Stimulated activated CD8-positive, alpha-beta memory T cell treated with anti-CD3 and anti-CD28 coated beads, Interleukin-12 subunit alpha, Interleukin-12 subunit beta, amount 100 ng/mL, for 24 hours (primary cell): ENCODE measurements around the gene CDC73.
"Not testable (repeated sequence)": the region's sequence is repeated elsewhere in the genome, so short reads cannot be mapped to it uniquely, and the experiment has no call there.

ENCODE experiments used
- DNase-seq: peaks from one replicate; pipeline ENCODE4 v3.0.0-alpha.2; 2020; ENCODE audit errors: extremely low read depth

Gene CDC73

DNA sequence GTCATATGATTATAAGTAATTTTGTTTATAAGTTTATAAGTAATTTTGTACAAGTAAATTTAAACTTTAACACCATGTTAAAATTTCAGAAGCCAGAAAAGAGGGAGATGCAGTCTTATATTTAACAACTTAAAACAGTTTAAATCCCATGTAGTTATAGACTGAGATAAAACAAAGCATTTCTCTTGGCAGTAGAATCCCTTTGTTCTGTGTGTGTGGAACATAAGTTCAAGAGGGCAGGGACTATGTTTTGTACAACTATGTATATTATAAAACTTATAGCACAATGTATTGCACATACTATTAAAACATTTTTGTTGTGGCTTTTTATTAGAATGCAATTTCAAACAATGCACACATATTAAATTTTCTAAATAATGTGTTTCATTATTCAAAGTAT lies 109.3 kb downstream of the CDC73 start:
- DNase-seq: not testable (repeated sequence)

DNA sequence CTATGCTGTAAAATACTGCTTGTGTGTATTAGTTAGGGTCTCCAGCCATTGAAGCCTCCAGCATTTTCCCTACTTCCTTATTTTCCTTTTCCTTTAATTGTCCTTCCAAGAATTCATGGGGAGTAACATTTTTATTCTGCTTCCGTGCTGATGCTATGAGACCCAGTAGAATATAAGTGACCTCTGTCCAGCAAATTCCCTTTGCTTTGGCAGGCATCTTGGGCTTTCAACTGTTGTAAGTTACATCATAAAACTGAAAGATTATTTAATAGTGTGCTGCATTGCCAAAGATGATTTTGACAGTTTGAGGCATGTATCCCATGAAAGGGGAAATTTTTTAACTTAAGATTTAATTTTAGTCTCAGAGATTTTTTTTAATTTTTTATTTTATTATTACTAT lies 112.7 kb downstream of the CDC73 start:
- no peak for DNase-seq

DNA sequence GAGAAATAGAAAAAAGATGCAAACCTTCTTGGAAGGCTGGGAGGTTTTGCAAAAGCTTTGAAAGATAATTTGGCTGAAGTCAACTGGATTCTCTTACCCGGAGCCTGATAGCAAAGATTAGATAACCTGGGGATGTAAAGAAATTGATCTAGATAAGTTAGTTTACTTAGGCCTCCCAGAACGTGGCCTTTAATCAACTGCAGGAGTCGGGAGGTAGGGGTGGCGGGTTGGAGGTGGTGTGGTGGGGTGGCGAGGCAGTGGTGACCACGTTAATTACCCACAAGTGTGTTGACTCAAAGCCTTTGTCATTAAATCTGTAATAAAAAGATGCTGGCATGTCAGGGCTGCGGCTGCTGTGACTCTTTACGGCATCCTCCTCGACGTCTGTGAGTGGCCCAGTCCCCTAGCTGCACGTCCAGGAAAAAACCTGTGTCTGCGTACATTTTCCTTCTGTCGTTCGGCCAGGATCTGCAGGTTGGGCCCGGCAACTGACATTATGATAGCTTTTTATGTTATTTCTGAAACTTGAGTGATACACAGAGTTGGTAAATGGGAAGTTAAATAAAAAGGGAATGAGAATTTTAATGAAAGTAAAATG lies 115.6 kb downstream of the CDC73 start:
- no peak for DNase-seq

- no peak for DNase-seq
Observed at GRCh38 chr1:193240609-193241008, 118.8 kb downstream of the CDC73 start.

- DNase-seq: no peak
Observed at GRCh38 chr1:193241132-193241827, 119.4 kb downstream of the CDC73 start.

- no peak for DNase-seq
Observed at GRCh38 chr1:193242000-193242399, 120.2 kb downstream of the CDC73 start.

GRCh38 chr1:193249187-193249586 lies 127.4 kb downstream of the CDC73 start:
- DNase-seq: no peak

- no peak for DNase-seq
Observed at GRCh38 chr1:193251950-193252349, 130.1 kb downstream of the CDC73 start.

DNA sequence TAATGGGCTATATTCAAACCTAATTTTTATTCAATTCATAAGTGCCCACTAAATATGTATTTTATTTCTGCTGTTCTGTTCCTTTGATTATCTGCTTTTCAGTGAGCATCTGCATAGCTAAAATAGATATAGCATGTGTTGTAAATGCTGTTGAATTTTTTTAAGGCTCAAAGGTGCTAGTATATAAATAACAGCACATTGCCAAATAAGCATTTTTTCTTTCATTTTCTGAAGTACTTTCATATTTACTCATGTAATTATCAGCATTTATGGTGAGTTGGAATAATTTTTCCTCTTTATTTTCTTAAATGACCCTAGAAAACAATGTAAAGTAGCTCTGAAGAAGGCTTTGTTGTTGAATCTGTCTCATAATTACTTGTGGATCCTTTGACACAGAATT lies 134.2 kb downstream of the CDC73 start:
- DNase-seq: no peak

DNA sequence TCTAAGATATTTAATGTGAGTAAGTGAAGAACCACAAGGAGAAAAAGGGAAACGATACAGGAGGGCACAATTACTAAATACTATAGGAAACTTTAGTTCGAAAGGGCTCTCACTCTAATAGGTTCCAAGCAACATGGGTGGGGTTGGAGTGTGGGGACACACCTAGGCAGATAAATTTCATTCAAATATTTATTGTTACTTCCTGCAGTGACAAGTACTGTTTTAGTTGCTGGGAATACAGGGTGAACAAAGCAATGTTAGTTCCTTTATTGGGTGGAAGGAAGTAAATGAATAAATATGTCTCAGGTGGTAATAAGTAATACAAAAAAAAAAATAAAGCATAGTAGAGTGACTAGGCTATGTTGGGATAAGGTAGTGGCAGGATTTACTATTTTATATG lies 137.8 kb downstream of the CDC73 start:
- no peak for DNase-seq

DNA sequence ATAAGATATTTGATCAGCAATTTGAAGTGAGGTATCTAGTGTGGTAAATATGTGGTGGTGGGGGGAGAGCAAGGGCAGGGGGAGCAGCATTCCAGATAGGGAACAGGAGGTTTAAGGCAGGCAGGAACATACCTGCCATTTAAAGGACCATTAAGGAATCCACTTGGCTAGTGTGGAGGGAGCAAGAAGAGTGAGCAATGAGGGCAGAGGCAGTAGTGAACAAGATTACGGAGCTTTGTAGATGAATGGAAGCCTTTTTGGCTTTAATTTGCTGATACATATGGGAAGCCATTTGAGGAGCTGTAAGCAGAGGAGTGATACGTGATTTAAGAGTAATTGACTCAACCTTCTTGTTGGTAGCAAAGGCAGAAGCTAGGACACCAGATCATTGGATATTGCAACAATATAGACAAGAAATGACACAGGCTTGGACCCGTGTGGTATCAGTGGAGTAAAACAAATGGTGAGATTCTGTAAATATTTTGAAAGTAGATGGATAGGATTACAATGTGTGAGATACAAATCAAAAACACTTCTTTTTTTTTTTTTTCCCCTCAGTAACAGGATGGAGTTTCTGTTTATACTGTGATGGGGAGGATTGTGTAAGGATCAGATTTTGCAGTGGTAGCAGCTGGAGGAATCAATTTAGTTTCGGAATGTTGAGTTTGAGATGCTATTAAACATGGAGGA lies 138.4 kb downstream of the CDC73 start:
- no peak for DNase-seq

DNA sequence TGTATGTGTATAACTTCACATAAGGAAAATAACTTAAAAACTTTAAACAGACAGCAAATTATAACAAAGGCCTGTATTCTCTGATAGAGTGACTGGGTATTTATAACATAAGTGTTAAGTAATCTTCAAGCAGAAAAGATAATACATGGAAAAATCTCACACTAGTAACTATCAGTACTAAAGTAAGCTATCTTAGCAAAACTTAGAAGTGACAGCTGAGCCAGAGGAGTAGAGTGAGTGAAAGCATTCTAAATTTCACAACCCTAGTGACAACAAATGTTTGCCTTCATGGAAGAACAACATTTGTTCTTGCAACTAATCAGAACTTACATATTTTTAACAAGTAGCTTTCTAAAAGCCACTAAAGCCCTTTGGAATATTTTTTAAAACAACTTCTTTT lies 139.1 kb downstream of the CDC73 start:
- DNase-seq: no peak

DNA sequence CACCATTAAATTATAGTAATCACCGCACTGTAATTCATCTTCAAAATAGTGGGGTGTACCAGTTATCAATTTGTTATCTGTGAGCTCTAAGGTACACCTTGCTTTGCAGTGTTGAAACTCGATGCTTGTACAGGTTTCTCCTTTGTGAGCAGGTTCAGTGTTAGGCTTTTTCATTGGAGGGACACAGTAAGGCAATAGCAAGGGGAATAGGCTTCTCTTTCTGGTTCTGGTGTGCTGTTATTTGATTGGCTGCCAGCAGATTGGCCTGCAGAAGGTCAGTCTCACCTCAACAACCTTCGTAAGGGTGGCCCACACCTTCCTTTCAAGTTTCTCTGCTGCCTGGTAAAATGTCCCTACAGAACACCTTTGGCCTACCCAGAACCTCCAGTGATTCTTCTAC lies 140.8 kb downstream of the CDC73 start:
- DNase-seq: no peak

DNA sequence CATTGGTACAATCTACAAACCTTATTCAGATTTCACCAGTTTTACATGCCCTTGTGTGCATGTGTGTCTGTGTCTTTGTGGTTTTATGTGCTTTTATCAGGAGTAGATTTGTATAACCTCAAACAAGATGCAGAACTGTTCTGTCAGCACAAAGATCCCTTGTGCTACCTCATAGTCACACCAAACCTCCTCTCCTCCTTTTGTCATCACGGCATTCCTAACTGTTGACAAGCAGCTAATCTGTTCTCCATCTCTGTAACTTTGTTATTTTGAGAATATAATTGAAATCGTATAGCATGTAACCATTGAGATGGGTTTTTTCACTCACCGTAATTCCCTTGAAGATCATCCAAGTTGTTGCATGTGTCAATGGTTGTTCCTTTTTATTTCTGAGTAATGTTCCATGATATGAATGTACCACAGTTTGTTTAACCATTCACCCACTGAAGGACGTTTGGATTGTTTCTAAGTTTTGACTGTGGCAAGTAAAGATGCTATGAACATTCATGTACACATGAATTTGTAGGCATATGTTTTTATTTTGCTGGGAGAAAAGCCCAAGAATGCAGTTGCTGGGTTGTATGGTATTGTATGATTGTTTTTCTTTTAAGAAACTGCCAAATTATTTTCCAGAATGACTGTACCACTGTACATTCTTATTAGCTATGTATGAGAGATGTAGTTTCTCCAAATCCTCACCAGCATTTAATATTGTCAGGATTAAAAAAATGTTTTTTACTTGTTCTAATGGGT lies 142.7 kb downstream of the CDC73 start:
- DNase-seq: no peak

DNA sequence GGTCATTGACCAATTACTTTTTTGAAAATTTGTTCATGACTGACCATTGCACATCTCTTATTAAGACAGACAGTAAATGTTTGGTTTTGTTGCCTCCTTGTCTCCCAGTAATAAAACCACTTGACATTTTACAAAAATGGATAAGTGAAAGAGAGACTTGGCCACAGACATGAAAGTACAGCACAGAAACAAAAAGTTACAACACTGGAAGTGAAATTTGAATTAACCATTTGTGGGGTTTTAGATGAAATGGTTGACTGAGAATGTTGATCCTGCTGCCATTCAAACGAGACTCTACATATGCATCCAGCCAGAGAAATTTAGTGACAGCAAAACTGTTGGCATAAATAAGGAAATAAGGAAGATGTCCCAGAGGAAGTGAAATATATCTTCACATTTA lies 143.9 kb downstream of the CDC73 start:
- no peak for DNase-seq

GRCh38 chr1:193266794-193267193 lies 145.0 kb downstream of the CDC73 start:
- DNase-seq: not testable (repeated sequence)

- no peak for DNase-seq
Observed at GRCh38 chr1:193270996-193271395, 149.2 kb downstream of the CDC73 start.

DNA sequence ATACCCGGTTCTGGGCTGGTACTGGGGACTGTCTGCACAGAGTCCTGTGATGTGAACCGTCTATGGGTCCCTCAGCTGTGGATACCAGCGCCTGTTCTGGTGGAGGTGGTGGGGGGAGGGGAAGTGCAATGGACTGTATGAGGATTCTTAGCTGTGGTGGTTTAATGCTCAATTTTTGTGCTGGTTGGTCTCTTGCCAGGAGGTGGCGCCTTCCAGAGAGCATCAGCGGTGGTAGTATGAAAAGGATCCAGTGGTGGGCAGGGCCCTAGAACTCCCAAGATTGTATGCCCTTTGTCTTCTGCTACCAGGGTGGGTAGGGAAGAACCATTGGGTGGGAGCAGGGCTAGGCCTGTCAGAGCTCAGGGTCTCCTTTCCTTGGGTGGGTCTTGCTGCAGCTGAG lies 153.9 kb downstream of the CDC73 start:
- DNase-seq: no peak

GRCh38 chr1:193278968-193279367 lies 157.1 kb downstream of the CDC73 start:
- DNase-seq: no peak

DNA sequence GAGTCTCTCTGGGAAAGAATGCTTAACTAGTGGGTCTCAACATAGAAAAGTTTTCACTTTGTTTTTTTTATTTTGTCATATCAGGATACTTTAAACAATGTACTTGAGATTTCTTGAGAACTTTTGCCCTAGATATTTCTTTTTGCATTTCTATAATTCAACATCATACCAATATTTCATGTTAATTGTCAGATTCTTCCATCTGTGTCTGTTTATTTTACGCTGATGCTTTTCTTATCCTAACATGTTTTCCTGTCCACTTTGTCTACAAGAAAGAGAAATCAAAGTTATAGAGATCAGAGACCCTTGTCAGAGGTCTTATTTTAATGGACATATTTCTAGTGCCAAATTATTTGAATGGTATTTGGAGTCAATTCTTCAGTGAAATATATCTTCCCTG lies 160.1 kb downstream of the CDC73 start:
- no peak for DNase-seq

DNA sequence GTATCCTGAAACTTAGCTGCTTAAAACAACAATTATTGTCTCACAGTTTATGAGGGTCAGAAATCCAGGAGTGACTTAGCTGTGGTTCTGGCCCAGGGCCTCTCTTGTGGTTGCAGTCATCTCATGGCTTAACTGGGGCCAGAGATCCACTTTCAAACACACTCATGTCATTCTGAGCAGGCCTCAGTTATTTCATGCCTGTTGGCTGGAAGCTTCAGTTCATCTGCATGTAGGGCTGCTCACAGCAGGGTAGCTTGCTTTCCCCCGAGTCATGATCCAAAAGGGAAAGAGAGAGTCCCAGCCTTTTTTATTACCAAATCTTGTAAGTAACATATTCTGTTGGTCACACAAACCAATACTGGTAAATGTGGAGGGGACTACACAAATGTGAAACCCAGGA lies 161.2 kb downstream of the CDC73 start:
- no peak for DNase-seq

DNA sequence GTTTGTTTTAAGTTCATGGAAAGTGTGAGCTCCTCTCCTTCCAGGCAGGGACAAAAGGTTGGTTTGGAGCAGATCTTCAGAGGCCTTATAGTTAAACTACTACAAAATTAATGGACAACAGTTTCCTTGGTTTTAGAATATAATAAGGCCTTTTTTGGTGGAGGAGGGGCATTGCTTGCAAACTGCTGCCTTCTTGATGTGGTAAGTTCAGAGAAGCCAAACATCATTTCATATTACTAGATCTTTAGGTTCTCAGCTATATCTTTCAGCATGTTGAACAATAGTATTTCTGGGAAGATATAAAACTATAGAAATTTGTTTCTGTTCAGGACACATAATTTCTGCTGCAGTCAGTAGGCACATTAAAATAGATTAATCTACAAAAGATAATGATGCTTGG lies 162.4 kb downstream of the CDC73 start:
- DNase-seq: no peak

DNA sequence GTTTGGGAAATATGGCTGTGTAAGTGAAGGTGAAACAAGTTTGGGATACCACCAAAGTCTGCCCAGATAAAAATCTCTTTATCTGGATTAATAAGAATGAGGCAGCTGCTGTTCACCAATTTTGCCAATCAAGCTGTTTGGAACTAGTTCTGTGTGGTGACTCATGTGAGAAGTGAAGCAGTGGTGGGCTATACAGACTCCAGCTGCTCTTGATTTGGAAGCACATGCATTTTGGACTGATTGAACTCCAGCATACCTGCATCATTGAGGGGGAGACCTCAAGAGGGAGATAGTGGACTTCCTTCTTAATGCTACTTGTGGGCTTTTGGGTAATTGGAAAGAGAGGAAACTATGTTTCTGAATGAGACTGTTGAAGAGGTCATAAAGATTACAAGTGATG lies 163.8 kb downstream of the CDC73 start:
- DNase-seq: no peak
